Lung (tissue), 12 donors: ENCODE measurements around the gene HTR3A. TPM values are rescaled to one million over a fixed set of nuclear protein-coding genes. Genes with fewer than 3 reads are reported as not detected.

ENCODE experiments used
- ATAC-seq: fragments of 200-7000 bp; cut with Tn5 transposase; one replicate; pipeline ENCODE4 v1.9.1; 2020; ENCODE audit warnings: moderate number of reproducible peaks; ENCODE audit not compliant: insufficient read depth, low FRiP score
- DNase-seq, 3 donors: peaks; one replicate each; pipeline ENCODE4 v3.0.0-alpha.2; 2013 to 2017
- H3K27ac ChIP-seq, 2 donors: one replicate each; pipeline ENCODE4 v1.5.1; 2013; ENCODE audit warnings: mild to moderate bottlenecking in 2 of 2, moderate library complexity in 2 of 2, control low read depth in 1 of 2, inconsistent platforms in 1 of 2, low read depth in 1 of 2, low read length in 1 of 2
- H3K27me3 ChIP-seq, 3 donors: one replicate each; pipeline ENCODE4 v1.5.1; 2013; ENCODE audit warnings: low read length in 2 of 3; ENCODE audit not compliant: control insufficient read depth in 3 of 3, insufficient read depth in 3 of 3
- H3K36me3 ChIP-seq, 4 donors: one replicate each; pipeline ENCODE4 v1.5.1; 2013; ENCODE audit warnings: low read length in 4 of 4, mild to moderate bottlenecking in 1 of 4, moderate library complexity in 1 of 4; ENCODE audit not compliant: control insufficient read depth in 4 of 4, insufficient read depth in 4 of 4
- H3K4me1 ChIP-seq, 5 donors: one replicate each; pipeline ENCODE4 v1.5.1; 2013; ENCODE audit warnings: low read length in 5 of 5, mild to moderate bottlenecking in 2 of 5, moderate library complexity in 1 of 5; ENCODE audit not compliant: control insufficient read depth in 5 of 5, insufficient read depth in 5 of 5
- H3K4me3 ChIP-seq: one replicate; pipeline ENCODE4 v1.5.1; 2013; ENCODE audit warnings: mild to moderate bottlenecking, control low read depth, moderate library complexity
- H3K9ac ChIP-seq, 2 donors: one replicate each; pipeline ENCODE4 v1.5.1; 2013; ENCODE audit warnings: low read length in 2 of 2, control low read depth in 1 of 2; ENCODE audit not compliant: insufficient read depth in 1 of 2
- H3K9me3 ChIP-seq, 4 donors: one replicate each; pipeline ENCODE4 v1.5.1; 2013; ENCODE audit warnings: low read length in 3 of 4, mild to moderate bottlenecking in 1 of 4, moderate library complexity in 1 of 4; ENCODE audit not compliant: control insufficient read depth in 4 of 4, insufficient read depth in 3 of 4
- CTCF ChIP-seq: IDR thresholded peaks from 2 replicates; pipeline ENCODE4 v1.5.1; 2012; ENCODE audit warnings: mild to moderate bottlenecking; ENCODE audit errors: control extremely low read depth, extremely low read depth
- WGBS, 2 donors: extraction: QIAGEN DNeasy Blood & Tissue Kit; methylation state at CpG; one replicate each; pipeline ENCODE4 v1.1.7; 2013; 5-methylcytosine and 5-hydroxymethylcytosine counted together
- polyA plus RNA-seq, 2 donors: library from polyadenylated mRNA; stranded (reverse); fragments of 200-250 nt; gene quantifications; one replicate each; pipeline ENCODE4 v1.2.1, GENCODE V29; 2013
- total RNA-seq, 2 donors: library from RNA; depleted of rRNA in 1 of 2; stranded (reverse); fragments of >200 nt in 1 of 2; gene quantifications; one replicate each; pipeline ENCODE4 v1.2.1, GENCODE V29; 2014 to 2021
- donor health status: control.
- donor health status: control.
- donor health status: Bipolar disorder and iron deficiency.
- donor health status: healthy.
- donor health status: DM: yes; HTN: yes; CAD: no.

Gene HTR3A
- total and polyA plus RNA-seq, 4 donors, result 0.16 to 0.78 (median 0.43) TPM; not detected in 1

GRCh38 chr11:113994077-113994954, 19.4 kb downstream of the HTR3A start:
- H3K9ac ChIP-seq, result no peak overlapping the region
- DNase-seq, result no peak
- ATAC-seq, result no peak
- no peaks in the 10 kb centered on the region for H3K4me1 ChIP-seq
- H3K4me3 ChIP-seq, result no peak overlapping the region
- peak; percentile 51 for TF ChIP-seq CTCF
- peaks cover 0 to 2% (median 0%) of the 10 kb centered on the region in 4 donors for H3K9me3 ChIP-seq
- 4% methylated on average over 6 of the region's 6 CpGs for WGBS, 2 donors
- H3K27ac ChIP-seq, result no peak overlapping the region
- no peaks in the 10 kb centered on the region for H3K36me3 ChIP-seq
- peaks cover 0 to 8% (median 0%) of the 10 kb centered on the region in 3 donors for H3K27me3 ChIP-seq

- DNase-seq (peak in 2 of 3 donors; percentile 38 to 51), ATAC-seq (no peak)
- TF ChIP-seq CTCF, result no peak
- Histone ChIP-seq H3K4me3 (no peak overlapping the region), H3K9ac (no peak overlapping the region), H3K4me1 (no peaks in the 10 kb centered on the region), H3K27ac (no peak overlapping the region), H3K27me3 (peaks cover 0 to 8% (median 0%) of the 10 kb centered on the region in 3 donors), H3K36me3 (no peaks in the 10 kb centered on the region), H3K9me3 (no peaks in the 10 kb centered on the region)
- 51 to 64% methylated on average over 3 of the region's 3 CpGs for WGBS, 2 donors
Observed at GRCh38 chr11:113997473-113997872, 22.6 kb downstream of the HTR3A start.

GRCh38 chr11:113998574-113998973, 23.7 kb downstream of the HTR3A start:
- Histone ChIP-seq H3K27me3 (peaks cover 0 to 8% (median 0%) of the 10 kb centered on the region in 3 donors), H3K4me3 (no peak overlapping the region), H3K4me1 (no peaks in the 10 kb centered on the region), H3K9ac (no peak overlapping the region), H3K36me3 (no peaks in the 10 kb centered on the region), H3K27ac (no peak overlapping the region), H3K9me3 (no peaks in the 10 kb centered on the region)
- 35 to 37% methylated on average over 4 of the region's 4 CpGs for WGBS, 2 donors
- ATAC-seq (no peak), DNase-seq (no peak)
- no peak for TF ChIP-seq CTCF
